Measurements from ENCODE around the gene RPL22L1.
"Not testable (repeated sequence)": the region's sequence is repeated elsewhere in the genome, so short reads cannot be mapped to it uniquely, and the experiment has no call there.

Gene RPL22L1

GRCh38 chr3:170826047-170826446, 43.9 kb downstream of the RPL22L1 start:
- no peak for FAIRE-seq

DNA sequence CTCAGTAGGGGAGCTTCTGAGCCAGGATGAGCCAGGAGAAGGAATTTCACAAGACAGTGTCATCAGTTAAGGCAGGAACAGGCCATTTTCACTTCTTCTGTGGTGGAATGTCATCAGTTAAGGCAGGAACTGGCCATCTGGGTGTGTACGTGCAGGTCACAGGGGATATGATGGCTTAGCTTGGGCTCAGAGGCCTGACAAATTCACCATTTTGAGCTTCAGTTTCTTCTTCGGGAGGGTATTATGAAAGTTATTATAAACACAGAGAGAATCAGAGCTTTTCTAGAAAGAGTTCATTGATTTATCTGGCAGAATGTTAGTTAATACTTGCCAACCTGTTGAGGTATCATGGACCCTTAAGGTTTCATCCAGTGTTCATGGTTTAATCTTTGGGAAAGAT, 46.4 kb downstream of the RPL22L1 start:
- not testable (repeated sequence) for FAIRE-seq

GRCh38 chr3:170818325-170818724, 51.7 kb downstream of the RPL22L1 start:
- not testable (repeated sequence) for FAIRE-seq

DNA sequence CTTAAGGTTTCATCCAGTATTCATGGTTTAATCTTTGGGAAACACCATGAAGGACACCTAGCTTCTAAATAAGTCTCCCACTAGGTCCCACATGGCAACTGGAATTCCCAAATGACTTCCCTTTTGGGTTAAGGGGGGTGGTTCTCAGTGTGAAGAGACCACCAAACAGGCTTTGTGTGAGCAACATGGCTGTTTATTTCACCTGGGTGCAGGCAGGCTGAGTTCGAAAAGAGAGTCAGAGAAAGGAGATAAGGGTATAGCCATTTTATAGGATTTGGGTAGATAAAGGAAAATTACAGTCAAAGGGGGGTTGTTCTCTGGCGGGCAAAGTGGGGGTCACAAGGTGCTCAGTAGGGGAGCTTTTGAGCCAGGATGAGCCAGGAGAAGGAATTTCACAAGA, 52.5 kb downstream of the RPL22L1 start:
- FAIRE-seq, result not testable (repeated sequence)

GRCh38 chr3:170816841-170817240, 53.2 kb downstream of the RPL22L1 start:
- no peak for FAIRE-seq

- FAIRE-seq, result no peak
These were observed 53.7 kb downstream of the RPL22L1 start for GRCh38 chr3:170816341-170816740.

DNA sequence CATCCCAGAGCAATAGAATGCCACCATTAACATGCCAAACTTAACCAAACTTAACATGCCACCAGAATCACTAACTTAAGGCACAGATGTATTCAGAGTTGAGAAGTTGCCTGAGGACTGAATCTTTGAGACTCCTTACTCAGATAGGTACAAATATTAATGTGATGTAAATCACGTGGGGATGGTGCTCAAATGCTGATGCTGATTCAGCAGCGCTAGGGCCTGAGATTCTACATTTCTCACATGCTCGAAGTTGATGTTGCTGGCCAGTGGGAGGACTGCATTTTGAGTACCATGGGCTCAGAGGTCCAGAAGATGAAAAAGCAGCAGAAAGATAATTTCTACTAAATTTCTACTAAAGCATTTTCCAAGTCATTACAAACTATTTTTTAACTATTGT, 54.1 kb downstream of the RPL22L1 start:
- FAIRE-seq, result no peak

GRCh38 chr3:170815340-170815739, 54.7 kb downstream of the RPL22L1 start:
- no peak for FAIRE-seq

All from colon (tissue), 2 donors.